Sigmoid colon (tissue), 7 donors: ENCODE measurements around the gene NUP214. TPM values are rescaled to one million over a fixed set of nuclear protein-coding genes. Genes with fewer than 3 reads are reported as not detected.
"Not testable (repeated sequence)": the region's sequence is repeated elsewhere in the genome, so short reads cannot be mapped to it uniquely, and the experiment has no call there.

Experiments
- DNase-seq: peaks from one replicate; pipeline ENCODE4 v3.0.0-alpha.2; 2019
- H3K27ac ChIP-seq, 4 donors: fragments of 200-600 bp; sonication (generic); one replicate each; pipeline ENCODE4 v1.5.1; 2016 to 2019; ENCODE audit warnings: mild to moderate bottlenecking in 1 of 4
- H3K27me3 ChIP-seq, 3 donors: fragments of 200-600 bp; sonication (generic); one replicate each; pipeline ENCODE4 v1.5.1; 2019; ENCODE audit warnings: mild to moderate bottlenecking in 1 of 3
- H3K36me3 ChIP-seq, 4 donors: fragments of 200-600 bp; sonication (generic); one replicate each; pipeline ENCODE4 v1.5.1; 2016 to 2019
- H3K4me1 ChIP-seq, 4 donors: fragments of 200-600 bp; sonication (generic); one replicate each; pipeline ENCODE4 v1.5.1; 2017 to 2019
- H3K4me3 ChIP-seq, 4 donors: fragments of 200-600 bp; sonication (generic); one replicate each; pipeline ENCODE4 v1.5.1; 2017 to 2019; ENCODE audit warnings: mild to moderate bottlenecking in 2 of 4, moderate library complexity in 1 of 4
- H3K9me3 ChIP-seq, 4 donors: fragments of 200-600 bp in 3 of 4; sonication (generic) in 3 of 4; one replicate each; pipeline versions ENCODE4 v1.5.1 to v1.6.1; 2013 to 2019
- CTCF ChIP-seq, 4 experiments: fragments of 450-650 bp in 3 of 4; fragments of 200-600 bp in 1 of 4; IDR thresholded peaks; one replicate each; pipeline ENCODE4 v1.5.1; 2016 to 2019; ENCODE audit warnings: antibody characterized with exemption in 4 of 4, mild to moderate bottlenecking in 3 of 4, moderate library complexity in 2 of 4
- EP300 ChIP-seq, 4 donors: sonication (generic); formaldehyde crosslinking; IDR thresholded peaks; one replicate each; pipeline ENCODE4 v1.6.1; 2017; ENCODE audit warnings: antibody characterized with exemption in 4 of 4
- POLR2A ChIP-seq, 2 donors: fragments of 450-650 bp; IDR thresholded peaks; one replicate each; pipeline ENCODE4 v1.6.1; 2016; ENCODE audit warnings: antibody characterized with exemption in 2 of 2, mild to moderate bottlenecking in 2 of 2, moderate library complexity in 2 of 2
- POLR2AphosphoS5 ChIP-seq, 4 donors: sonication (generic); formaldehyde crosslinking; IDR thresholded peaks; one replicate each; pipeline ENCODE4 v1.6.1; 2017; ENCODE audit warnings: antibody characterized with exemption in 4 of 4
- WGBS, 2 donors: extraction: QIAGEN DNeasy Blood & Tissue Kit; methylation state at CpG; one replicate each; pipeline ENCODE4 v1.1.7; 2013; 5-methylcytosine and 5-hydroxymethylcytosine counted together
- intact Hi-C: fragments of 100-400 bp; cut with DNase I; formaldehyde crosslinking; loops from one replicate; pipeline ENCODE4 v1.15.1; 2023
- polyA plus RNA-seq, 3 donors: library from polyadenylated mRNA; stranded (reverse); fragments of 200-250 nt; gene quantifications; one replicate each; pipeline ENCODE4 v1.2.3, GENCODE V29; 2013
- total RNA-seq, 4 donors: library from RNA; depleted of rRNA; stranded (reverse); fragments of >200 nt; gene quantifications; one replicate each; pipeline ENCODE4 v1.1.0, GENCODE V29; 2016
- donor health status: healthy with polysubstance abuse.
- donor health status: Bipolar disorder and iron deficiency.
- donor health status: healthy.

NUP214 gene
- total and polyA plus RNA-seq, 7 donors: 9.2 to 87.5 (median 28.5) TPM

GRCh38 chr9:131262327-131263032, 137.1 kb downstream of the NUP214 start:
- no peaks in the 10 kb centered on the region for H3K27me3 ChIP-seq
- DNase-seq: no peak
- H3K4me1 ChIP-seq: no peaks in the 10 kb centered on the region
- intact Hi-C loops: no loop called here
- WGBS, 2 donors: 74 to 84% methylated on average over 13 of the region's 13 CpGs
- H3K4me3 ChIP-seq: no peak overlapping the region
- no peaks in the 10 kb centered on the region for H3K9me3 ChIP-seq
- no peaks in the 10 kb centered on the region for H3K36me3 ChIP-seq
- TF ChIP-seq POLR2A (IDR thresholded peaks at IDR 0.05) (no peak), POLR2AphosphoS5 (IDR thresholded peaks at IDR 0.05) (no peak), CTCF (IDR thresholded peaks at IDR 0.05) (no peak), EP300 (IDR thresholded peaks at IDR 0.05) (no peak)
- peak overlapping the region in 1 of 4 donors; percentile 14 for H3K27ac ChIP-seq

GRCh38 chr9:131263033-131263343, 137.6 kb downstream of the NUP214 start:
- intact Hi-C loops, H3K36me3 ChIP-seq: not testable (repeated sequence)

DNA sequence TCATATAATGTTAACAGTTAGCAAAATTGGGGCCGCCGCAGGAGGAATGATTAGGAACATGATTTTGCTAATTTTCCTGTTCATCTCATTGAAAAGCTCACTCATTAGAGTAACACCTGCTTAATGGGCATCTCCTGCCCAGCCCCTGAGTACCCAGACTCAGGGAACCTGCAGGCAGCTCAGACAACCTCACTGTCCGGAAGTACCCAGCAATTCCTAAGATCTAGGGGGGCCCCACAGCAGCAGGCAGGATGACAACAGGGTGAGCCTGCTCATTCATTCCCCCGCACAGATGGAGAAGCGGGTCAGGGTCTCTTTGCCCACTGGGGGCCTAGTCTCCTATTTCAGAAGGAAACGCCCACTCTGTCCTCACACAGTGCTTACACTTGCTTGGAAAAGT, 138.3 kb downstream of the NUP214 start:
- Histone ChIP-seq H3K4me1 (no peaks in the 10 kb centered on the region), H3K4me3 (no peak overlapping the region), H3K36me3 (no peaks in the 10 kb centered on the region), H3K27ac (no peak overlapping the region), H3K27me3 (no peaks in the 10 kb centered on the region), H3K9me3 (no peaks in the 10 kb centered on the region)
- intact Hi-C loops: no loop called here
- DNase-seq: no peak
- WGBS, 2 donors: 93 to 94% methylated on average over 6 of the region's 6 CpGs
- TF ChIP-seq EP300 (IDR thresholded peaks at IDR 0.05) (no peak), CTCF (IDR thresholded peaks at IDR 0.05) (no peak), POLR2A (IDR thresholded peaks at IDR 0.05) (no peak), POLR2AphosphoS5 (IDR thresholded peaks at IDR 0.05) (no peak)

More at GRCh38 chr9:131263033-131263343, 137.6 kb downstream of the NUP214 start:
- H3K4me3 ChIP-seq, H3K27me3 ChIP-seq, DNase-seq, H3K4me1 ChIP-seq, H3K9me3 ChIP-seq: not testable (repeated sequence)
- WGBS, 2 donors: 77 to 92% methylated on average over 5 of the region's 5 CpGs
- peak overlapping the region in 1 of 4 donors; percentile 14 for H3K27ac ChIP-seq

DNA sequence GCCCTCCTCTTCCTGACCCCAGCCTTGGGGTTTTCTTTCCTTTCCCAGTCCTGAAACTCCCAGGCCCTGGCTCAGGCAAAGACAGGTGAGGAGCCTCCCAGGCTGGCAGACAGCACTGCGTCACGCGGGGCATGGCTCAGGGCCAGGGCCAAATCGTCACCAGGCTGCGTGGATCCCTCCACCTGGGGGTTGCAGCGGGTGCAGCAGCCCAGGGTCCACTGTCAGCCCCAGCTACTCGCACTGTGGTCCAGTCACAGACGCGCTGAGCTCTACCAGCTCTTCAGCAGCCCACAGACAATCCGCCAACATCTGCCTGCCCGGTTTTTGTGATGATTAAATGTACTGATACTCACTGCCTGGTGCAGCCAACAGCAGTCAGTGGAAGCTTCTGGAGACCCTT, 138.8 kb downstream of the NUP214 start:
- Histone ChIP-seq H3K27ac (no peak overlapping the region), H3K36me3 (no peaks in the 10 kb centered on the region), H3K9me3 (no peaks in the 10 kb centered on the region), H3K4me1 (no peaks in the 10 kb centered on the region), H3K27me3 (no peaks in the 10 kb centered on the region), H3K4me3 (no peak overlapping the region)
- TF ChIP-seq EP300 (IDR thresholded peaks at IDR 0.05) (no peak), POLR2A (IDR thresholded peaks at IDR 0.05) (no peak), CTCF (IDR thresholded peaks at IDR 0.05) (no peak), POLR2AphosphoS5 (IDR thresholded peaks at IDR 0.05) (no peak)
- 51 to 74% methylated on average over 11 of the region's 11 CpGs for WGBS, 2 donors
- intact Hi-C loops: no loop called here
- no peak for DNase-seq

- WGBS, 2 donors: 54 to 59% methylated on average over 26 of the region's 26 CpGs
- Histone ChIP-seq H3K4me3 (no peak overlapping the region), H3K27ac (no peak overlapping the region), H3K4me1 (no peaks in the 10 kb centered on the region), H3K27me3 (no peaks in the 10 kb centered on the region), H3K9me3 (no peaks in the 10 kb centered on the region), H3K36me3 (no peaks in the 10 kb centered on the region)
- intact Hi-C loops: no loop called here
- no peak for DNase-seq
- no peak for TF ChIP-seq POLR2AphosphoS5 (IDR thresholded peaks at IDR 0.05)
- no peak for TF ChIP-seq POLR2A (IDR thresholded peaks at IDR 0.05)
- no peak for TF ChIP-seq EP300 (IDR thresholded peaks at IDR 0.05)
- no peak for TF ChIP-seq CTCF (IDR thresholded peaks at IDR 0.05)
Observed at GRCh38 chr9:131266266-131267229, 141.2 kb downstream of the NUP214 start.
